ENCODE data around the gene STRN. TPM values are rescaled to one million over a fixed set of nuclear protein-coding genes. Genes with fewer than 3 reads are reported as not detected.

Gene STRN
- total RNA-seq, 2 donors from 2014 or later: 7.3 to 12.7 TPM

GRCh38 chr2:36802952-36803351 is 163.4 kb downstream of the STRN start:
- no peak overlapping the region for H3K27ac ChIP-seq
- DNase-seq (no peak), ATAC-seq (no peak)
- intact Hi-C loops (cut with DNase I): no loop called here
- H3K27me3 ChIP-seq: no peaks in the 10 kb centered on the region
- 71 to 81% methylated on average over 3 of the region's 3 CpGs for WGBS, 2 donors
- no peaks in the 10 kb centered on the region for H3K4me1 ChIP-seq
- no peak for TF ChIP-seq CTCF (IDR thresholded peaks at IDR 0.05)
- H3K4me3 ChIP-seq: no peak overlapping the region
- no peaks in the 10 kb centered on the region for H3K36me3 ChIP-seq (replicated peaks in 1 of 2; ENCODE audit: insufficient read depth in 1 of 2, low read depth in 2 of 2)
- no peaks in the 10 kb centered on the region for H3K9me3 ChIP-seq

- 75 to 80% methylated on average over 6 of the region's 6 CpGs for WGBS, 2 donors
- H3K36me3 ChIP-seq (replicated peaks in 1 of 2; ENCODE audit: insufficient read depth in 1 of 2, low read depth in 2 of 2): no peaks in the 10 kb centered on the region
- intact Hi-C loops (cut with DNase I): no loop called here
- H3K4me3 ChIP-seq: no peak overlapping the region
- no peaks in the 10 kb centered on the region for H3K4me1 ChIP-seq
- DNase-seq (no peak), ATAC-seq (no peak)
- H3K27me3 ChIP-seq: no peaks in the 10 kb centered on the region
- TF ChIP-seq POLR2A (IDR thresholded peaks at IDR 0.05) (no peak), CTCF (IDR thresholded peaks at IDR 0.05) (no peak)
- no peak overlapping the region for H3K27ac ChIP-seq
- H3K9me3 ChIP-seq: no peaks in the 10 kb centered on the region
These were observed 165.2 kb downstream of the STRN start for GRCh38 chr2:36801088-36801487.

GRCh38 chr2:36800381-36800780 is 166.0 kb downstream of the STRN start:
- ATAC-seq: no peak
- no peaks in the 10 kb centered on the region for H3K27me3 ChIP-seq
- intact Hi-C loops (cut with DNase I): no loop called here
- TF ChIP-seq CTCF (IDR thresholded peaks at IDR 0.05) (no peak), POLR2A (IDR thresholded peaks at IDR 0.05) (no peak)
- H3K4me3 ChIP-seq: no peak overlapping the region
- no peaks in the 10 kb centered on the region for H3K36me3 ChIP-seq (replicated peaks in 1 of 2; ENCODE audit: insufficient read depth in 1 of 2, low read depth in 2 of 2)
- WGBS, 2 donors: 86 to 91% methylated on average over 11 of the region's 11 CpGs
- no peaks in the 10 kb centered on the region for H3K4me1 ChIP-seq
- no peaks in the 10 kb centered on the region for H3K9me3 ChIP-seq
- DNase-seq: no peak
- H3K27ac ChIP-seq: no peak overlapping the region

GRCh38 chr2:36798724-36799123 is 167.6 kb downstream of the STRN start:
- no peak overlapping the region for H3K4me3 ChIP-seq
- intact Hi-C loops (cut with DNase I): no loop called here
- H3K36me3 ChIP-seq (replicated peaks in 1 of 2; ENCODE audit: insufficient read depth in 1 of 2, low read depth in 2 of 2): no peaks in the 10 kb centered on the region
- no peaks in the 10 kb centered on the region for H3K4me1 ChIP-seq
- no peak for DNase-seq
- H3K27ac ChIP-seq: no peak overlapping the region
- WGBS, 2 donors: 52 to 65% methylated on average over 3 of the region's 3 CpGs
- no peaks in the 10 kb centered on the region for H3K9me3 ChIP-seq
- no peak for ATAC-seq
- no peaks in the 10 kb centered on the region for H3K27me3 ChIP-seq
- TF ChIP-seq POLR2A (IDR thresholded peaks at IDR 0.05) (no peak), CTCF (IDR thresholded peaks at IDR 0.05) (no peak)

- 44 to 50% methylated on average over 6 of the region's 6 CpGs for WGBS, 2 donors
- ATAC-seq: no peak
These were observed 168.8 kb downstream of the STRN start for GRCh38 chr2:36797324-36798070.

More at GRCh38 chr2:36797324-36798070, 168.8 kb downstream of the STRN start:
- H3K4me3 ChIP-seq: no peak overlapping the region
- no peaks in the 10 kb centered on the region for H3K36me3 ChIP-seq (replicated peaks in 1 of 2; ENCODE audit: insufficient read depth in 1 of 2, low read depth in 2 of 2)
- H3K27me3 ChIP-seq: no peaks in the 10 kb centered on the region
- H3K4me1 ChIP-seq: no peaks in the 10 kb centered on the region
- no peak for TF ChIP-seq POLR2A (IDR thresholded peaks at IDR 0.05)
- TF ChIP-seq CTCF (IDR thresholded peaks at IDR 0.05): no peak
- DNase-seq: no peak
- intact Hi-C loops (cut with DNase I): no loop called here
- no peaks in the 10 kb centered on the region for H3K9me3 ChIP-seq
- H3K27ac ChIP-seq: no peak overlapping the region
